Mesenchymal stem cell (in vitro differentiated cells and primary cell): Measurements from ENCODE around the gene KIF25.

Source experiments
- DNase-seq: peaks from one replicate; pipeline ENCODE4 v3.0.0-alpha.2; 2013
- H2AFZ ChIP-seq: one replicate; pipeline ENCODE4 v1.6.1; 2013; ENCODE audit warnings: low read depth, mild to moderate bottlenecking, control low read depth, inconsistent platforms, low read length, moderate library complexity
- H2AK5ac ChIP-seq: 2 replicates; pipeline ENCODE4 v1.6.1; 2013; ENCODE audit warnings: low read length, moderate library complexity, mild to moderate bottlenecking, inconsistent platforms; ENCODE audit not compliant: severe bottlenecking
- H2BK120ac ChIP-seq: one replicate; pipeline ENCODE4 v1.6.1; 2013; ENCODE audit warnings: low read depth, mild to moderate bottlenecking, inconsistent platforms, low read length, moderate library complexity
- H2BK12ac ChIP-seq, 2 experiments: one replicate each; pipeline ENCODE4 v1.6.1; 2013; ENCODE audit warnings: inconsistent platforms in 2 of 2, low read length in 2 of 2, mild to moderate bottlenecking in 2 of 2, moderate library complexity in 2 of 2, control low read depth in 1 of 2
- H2BK15ac ChIP-seq: one replicate; pipeline ENCODE4 v1.6.1; 2013; ENCODE audit warnings: mild to moderate bottlenecking, low read depth, inconsistent platforms; ENCODE audit not compliant: poor library complexity, severe bottlenecking
- H2BK5ac ChIP-seq: 2 replicates; pipeline ENCODE4 v1.6.1; 2013; ENCODE audit warnings: low read depth, mild to moderate bottlenecking, low read length, control low read depth, inconsistent platforms; ENCODE audit not compliant: poor library complexity, severe bottlenecking
- H3K14ac ChIP-seq, 2 experiments: one replicate each; pipeline ENCODE4 v1.6.1; 2013; ENCODE audit warnings: inconsistent platforms in 2 of 2, low read length in 2 of 2, control low read depth in 1 of 2, mild to moderate bottlenecking in 1 of 2, moderate library complexity in 1 of 2
- H3K18ac ChIP-seq, 2 experiments: one replicate each; pipeline ENCODE4 v1.6.1; 2013; ENCODE audit warnings: inconsistent platforms in 2 of 2, low read length in 2 of 2, control low read depth in 1 of 2, low read depth in 1 of 2, mild to moderate bottlenecking in 1 of 2
- H3K23ac ChIP-seq, 2 experiments: one replicate each; pipeline ENCODE4 v1.6.1; 2013; ENCODE audit warnings: inconsistent platforms in 2 of 2, low read length in 2 of 2, mild to moderate bottlenecking in 2 of 2, moderate library complexity in 2 of 2, control low read depth in 1 of 2
- H3K27ac ChIP-seq: 2 replicates; pipeline ENCODE4 v1.5.1; 2013; ENCODE audit warnings: mild to moderate bottlenecking, moderate library complexity, low read length, control low read depth, inconsistent platforms; ENCODE audit not compliant: poor library complexity, severe bottlenecking
- H3K27me3 ChIP-seq, 2 experiments: 2 replicates each; pipeline versions ENCODE4 v1.6.1 to v1.7.0; 2013; ENCODE audit warnings: low read length in 2 of 2, mild to moderate bottlenecking in 2 of 2, moderate library complexity in 2 of 2, control low read depth in 1 of 2, inconsistent platforms in 1 of 2; ENCODE audit not compliant: control insufficient read depth in 1 of 2, insufficient read depth in 1 of 2
- H3K36me3 ChIP-seq, 2 experiments: 2 replicates each; pipeline versions ENCODE4 v1.6.1 to v1.7.0; 2013; ENCODE audit warnings: low read length in 2 of 2, control low read depth in 1 of 2, inconsistent platforms in 1 of 2, low read depth in 1 of 2, mild to moderate bottlenecking in 1 of 2; ENCODE audit not compliant: insufficient read depth in 2 of 2, control insufficient read depth in 1 of 2
- H3K4ac ChIP-seq, 2 experiments: one replicate each; pipeline ENCODE4 v1.6.1; 2013; ENCODE audit warnings: inconsistent platforms in 2 of 2, low read length in 2 of 2, mild to moderate bottlenecking in 2 of 2, moderate library complexity in 2 of 2, control low read depth in 1 of 2, low read depth in 1 of 2
- H3K4me1 ChIP-seq: 2 replicates; pipeline ENCODE4 v1.6.1; 2013; ENCODE audit warnings: low read depth, low read length, control low read depth; ENCODE audit not compliant: control insufficient read depth, insufficient read depth
- H3K4me2 ChIP-seq: 2 replicates; pipeline ENCODE4 v1.6.1; 2013; ENCODE audit warnings: low read length, mild to moderate bottlenecking, inconsistent platforms; ENCODE audit not compliant: poor library complexity, severe bottlenecking
- H3K4me3 ChIP-seq, 2 experiments: 2 replicates each; pipeline versions ENCODE4 v1.5.1 to v1.7.0; 2013; ENCODE audit warnings: low read length in 2 of 2, mild to moderate bottlenecking in 2 of 2, control low read depth in 1 of 2, low read depth in 1 of 2; ENCODE audit not compliant: insufficient read depth in 1 of 2
- H3K79me1 ChIP-seq: replicated peaks from 2 replicates; pipeline ENCODE4 v1.6.1; 2013; ENCODE audit warnings: mild to moderate bottlenecking, control low read depth, low read length, inconsistent platforms; ENCODE audit not compliant: poor library complexity, severe bottlenecking
- H3K9ac ChIP-seq: 2 replicates; pipeline ENCODE4 v1.7.0; 2013; ENCODE audit warnings: mild to moderate bottlenecking, low read length, moderate library complexity
- H3K9me3 ChIP-seq: 2 replicates; pipeline ENCODE4 v1.7.0; 2013; ENCODE audit warnings: mild to moderate bottlenecking, low read length; ENCODE audit not compliant: control insufficient read depth
- H4K8ac ChIP-seq: one replicate; pipeline ENCODE4 v1.6.1; 2013; ENCODE audit warnings: inconsistent platforms, mild to moderate bottlenecking, low read length, moderate library complexity
- H4K91ac ChIP-seq: one replicate; pipeline ENCODE4 v1.6.1; 2013; ENCODE audit warnings: mild to moderate bottlenecking, low read length, inconsistent platforms
- WGBS: methylation state at CpG from one replicate; pipeline ENCODE4 v1.1.7; 2013; ENCODE audit warnings: mixed read lengths; 5-methylcytosine and 5-hydroxymethylcytosine counted together

Gene KIF25

DNA sequence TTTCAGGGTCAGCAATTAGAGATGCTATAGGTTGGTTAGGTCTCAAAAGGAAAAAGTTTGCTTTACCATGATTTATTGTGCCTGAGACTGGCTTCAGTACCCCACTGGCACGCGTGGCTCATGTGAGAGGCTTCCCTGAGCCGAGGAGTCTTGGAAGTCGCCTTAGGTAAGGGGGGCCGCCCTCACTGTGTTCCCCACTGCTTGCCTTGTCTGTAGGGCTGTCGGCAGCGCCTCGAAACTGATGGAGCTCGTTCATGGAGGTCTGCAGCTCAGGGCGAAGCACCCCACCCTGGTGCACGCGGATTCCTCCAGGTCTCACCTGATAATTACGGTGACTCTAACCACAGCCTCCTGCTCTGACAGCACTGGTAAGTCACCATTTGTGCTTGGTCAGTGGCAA is 42.4 kb downstream of the KIF25 start:
- Histone ChIP-seq H3K36me3 (no peaks in the 10 kb centered on the region), H4K91ac (no peak overlapping the region), H2AK5ac (no peak overlapping the region), H2BK12ac (no peak overlapping the region), H3K4me1 (no peaks in the 10 kb centered on the region), H3K23ac (no peak overlapping the region), H3K4me3 (no peak overlapping the region), H3K27me3 (no peaks in the 10 kb centered on the region), H3K27ac (no peak overlapping the region), H4K8ac (no peak overlapping the region), H2BK15ac (no peak overlapping the region), H3K79me1 (no peaks in the 10 kb centered on the region), H3K18ac (no peak overlapping the region), H3K9ac (no peak overlapping the region), H3K14ac (no peak overlapping the region), H3K4me2 (no peak overlapping the region), H2BK120ac (no peak overlapping the region), H2AFZ (no peak overlapping the region), H2BK5ac (no peak overlapping the region), H3K4ac (no peak overlapping the region), H3K9me3 (peaks cover 19% of the 10 kb centered on the region)
- 81% methylated on average over 13 of the region's 13 CpGs for WGBS
- DNase-seq = no peak

DNA sequence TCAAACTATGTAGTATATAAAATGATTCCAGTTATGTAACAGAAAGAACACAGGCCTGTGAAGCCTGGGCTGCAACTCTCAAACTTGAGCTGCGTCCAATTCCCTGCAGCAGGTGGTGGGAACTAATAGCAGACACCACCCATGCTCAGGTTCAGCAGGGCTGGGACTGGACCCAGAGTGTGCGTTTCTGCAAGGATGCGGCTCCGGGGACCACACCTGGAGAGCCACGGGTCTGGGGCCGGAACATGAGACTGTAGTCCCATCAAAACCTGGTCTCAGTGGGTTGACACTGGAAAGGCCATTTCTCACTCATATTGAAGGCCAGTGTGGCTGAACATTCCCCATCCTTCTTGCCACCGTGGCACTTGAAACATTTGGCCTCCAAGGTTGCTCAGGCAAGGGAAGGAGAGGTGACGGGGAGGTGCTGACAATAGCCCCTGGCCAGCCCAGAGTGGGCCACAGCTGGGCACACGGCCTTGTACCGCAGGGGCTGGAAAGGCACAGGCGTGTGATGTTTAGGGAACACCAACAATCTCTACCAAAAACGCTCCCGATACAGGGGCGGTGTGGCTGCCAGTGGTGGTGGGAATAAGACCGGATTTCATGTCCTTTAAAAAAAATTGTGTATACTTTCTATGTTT is 43.5 kb downstream of the KIF25 start:
- Histone ChIP-seq H4K8ac (no peak overlapping the region), H3K79me1 (no peaks in the 10 kb centered on the region), H3K18ac (no peak overlapping the region), H2AFZ (no peak overlapping the region), H2BK5ac (no peak overlapping the region), H3K23ac (no peak overlapping the region), H2BK120ac (no peak overlapping the region), H3K4me3 (no peak overlapping the region), H3K4me2 (no peak overlapping the region), H3K27ac (no peak overlapping the region), H3K27me3 (no peaks in the 10 kb centered on the region), H2BK15ac (no peak overlapping the region), H2AK5ac (no peak overlapping the region), H3K14ac (no peak overlapping the region), H4K91ac (no peak overlapping the region), H3K9ac (no peak overlapping the region), H2BK12ac (no peak overlapping the region), H3K9me3 (peaks cover 19% of the 10 kb centered on the region), H3K36me3 (no peaks in the 10 kb centered on the region), H3K4me1 (peaks cover 2% of the 10 kb centered on the region), H3K4ac (no peak overlapping the region)
- 96% methylated on average over 14 of the region's 15 CpGs for WGBS
- DNase-seq = no peak

DNA sequence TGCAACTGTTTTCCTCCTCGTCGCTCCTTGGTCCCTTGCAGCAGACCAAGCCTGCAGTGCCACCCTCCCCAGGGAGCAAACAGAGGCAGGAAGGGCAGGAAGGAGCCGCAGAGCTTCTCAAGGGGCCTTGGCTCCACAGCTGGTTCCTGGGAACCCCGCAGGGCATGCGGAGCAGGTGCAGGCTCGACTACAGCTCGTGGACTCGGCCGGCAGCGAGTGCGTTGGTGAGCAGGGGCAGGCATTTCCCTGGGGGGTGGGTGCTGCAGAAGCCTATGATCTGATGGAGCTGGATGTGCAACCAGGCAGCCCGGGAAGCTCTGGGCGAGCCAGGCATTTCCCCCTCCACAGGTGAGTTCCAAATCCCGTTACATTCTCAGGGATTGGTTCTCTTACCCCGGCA is 44.5 kb downstream of the KIF25 start:
- Histone ChIP-seq H3K9me3 (peaks cover 19% of the 10 kb centered on the region), H3K14ac (no peak overlapping the region), H3K23ac (no peak overlapping the region), H4K8ac (no peak overlapping the region), H2AFZ (no peak overlapping the region), H3K18ac (no peak overlapping the region), H3K4me1 (peaks cover 2% of the 10 kb centered on the region), H3K4me3 (no peak overlapping the region), H3K27ac (no peak overlapping the region), H3K79me1 (no peaks in the 10 kb centered on the region), H3K9ac (no peak overlapping the region), H2BK12ac (no peak overlapping the region), H3K4ac (no peak overlapping the region), H2BK120ac (no peak overlapping the region), H2AK5ac (no peak overlapping the region), H4K91ac (no peak overlapping the region), H2BK5ac (no peak overlapping the region), H2BK15ac (no peak overlapping the region), H3K27me3 (no peaks in the 10 kb centered on the region), H3K36me3 (no peaks in the 10 kb centered on the region), H3K4me2 (no peak overlapping the region)
- no peak for DNase-seq
- 94% methylated on average over 15 of the region's 15 CpGs for WGBS

- H3K4me2 ChIP-seq = no peak overlapping the region
- H3K27ac ChIP-seq = no peak overlapping the region
- H2BK5ac ChIP-seq = no peak overlapping the region
- peak overlapping the region in 1 of 2 experiments; percentile 37 for H3K14ac ChIP-seq
- H3K36me3 ChIP-seq = no peaks in the 10 kb centered on the region
- H3K9ac ChIP-seq = no peak overlapping the region
- no peak overlapping the region for H2BK120ac ChIP-seq
- no peak overlapping the region for H2AK5ac ChIP-seq
- no peak overlapping the region for H3K18ac ChIP-seq
- 95% methylated on average over 29 of the region's 29 CpGs for WGBS
- no peaks in the 10 kb centered on the region for H3K79me1 ChIP-seq
- no peak overlapping the region for H2AFZ ChIP-seq
- DNase-seq = no peak
- H3K27me3 ChIP-seq = no peaks in the 10 kb centered on the region
- peaks cover 19% of the 10 kb centered on the region for H3K9me3 ChIP-seq
- peaks cover 2% of the 10 kb centered on the region for H3K4me1 ChIP-seq
- peak overlapping the region; percentile 55 for H4K91ac ChIP-seq
- H3K23ac ChIP-seq = no peak overlapping the region
- H3K4ac ChIP-seq = no peak overlapping the region
- no peak overlapping the region for H3K4me3 ChIP-seq
- H2BK12ac ChIP-seq = no peak overlapping the region
- no peak overlapping the region for H2BK15ac ChIP-seq
- no peak overlapping the region for H4K8ac ChIP-seq
Measured at GRCh38 chr6:168042426-168043192, 45.1 kb downstream of the KIF25 start.
